Brain microvascular endothelial cell (primary cell): ENCODE data around the gene NEDD4.
A peak's percentile ranks its signal among the peaks of the same experiment; 100 is the strongest.
"Not testable (repeated sequence)": the region's sequence is repeated elsewhere in the genome, so short reads cannot be mapped to it uniquely, and the experiment has no call there.

ENCODE experiments used
- DNase-seq: peaks from one replicate; pipeline ENCODE4 v3.0.0-alpha.2; 2020
- H3K27ac ChIP-seq: fragments of 250-450 bp; sonication (Bioruptor Pico); 2 replicates; pipeline ENCODE4 v1.5.1; 2020; ENCODE audit warnings: mild to moderate bottlenecking, moderate library complexity
- H3K27me3 ChIP-seq: fragments of 250-450 bp; sonication (Bioruptor Pico); replicated peaks from 2 replicates; pipeline ENCODE4 v1.5.1; 2020; ENCODE audit warnings: mild to moderate bottlenecking
- H3K36me3 ChIP-seq: fragments of 250-450 bp; sonication (Bioruptor Pico); replicated peaks from 2 replicates; pipeline ENCODE4 v1.5.1; 2020; ENCODE audit warnings: mild to moderate bottlenecking
- H3K4me3 ChIP-seq: 2 replicates; pipeline ENCODE4 v1.5.1; 2011; ENCODE audit warnings: low read depth, mild to moderate bottlenecking, control low read depth, low read length, moderate library complexity
- in situ Hi-C: cut with HindIII; loops from 2 replicates; pipeline ENCODE4 v1.10.0; 2017; ENCODE audit warnings: low sequenced_read_pairs, low pct_ligation_motif_present
- TF ChIP-seq, protein P1 (sequence below): IDR thresholded peaks from 2 replicates; pipeline ENCODE4 v1.5.1; 2011; ENCODE audit warnings: low read depth, mild to moderate bottlenecking, moderate library complexity, low read length, control low read depth, inconsistent platforms; ENCODE audit errors: missing control alignments

The NEDD4 gene

DNA sequence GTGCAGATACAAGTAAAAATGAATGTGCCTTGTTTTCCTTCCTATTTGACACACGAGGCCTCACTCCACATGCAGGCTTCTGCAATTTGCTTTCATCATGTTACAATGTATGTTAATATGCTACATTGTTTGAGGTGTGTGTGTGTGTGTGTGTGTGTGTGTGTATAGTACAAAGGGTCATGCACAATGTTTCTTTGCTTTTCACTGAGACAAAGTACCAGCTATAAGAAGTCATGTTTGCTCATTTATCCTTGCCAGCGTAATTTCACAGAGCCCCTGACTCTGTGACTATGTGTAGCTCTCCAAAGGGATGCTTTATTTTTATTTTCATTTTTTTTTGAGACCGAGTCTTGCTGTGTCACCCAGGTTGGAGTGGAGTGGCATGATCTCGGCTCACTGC, 38.0 kb upstream of the NEDD4 start:
- Histone ChIP-seq H3K27ac (no peak overlapping the region), H3K27me3 (no peaks in the 10 kb centered on the region), H3K36me3 (no peaks in the 10 kb centered on the region), H3K4me3 (no peak overlapping the region)
- TF ChIP-seq, protein P1, sequence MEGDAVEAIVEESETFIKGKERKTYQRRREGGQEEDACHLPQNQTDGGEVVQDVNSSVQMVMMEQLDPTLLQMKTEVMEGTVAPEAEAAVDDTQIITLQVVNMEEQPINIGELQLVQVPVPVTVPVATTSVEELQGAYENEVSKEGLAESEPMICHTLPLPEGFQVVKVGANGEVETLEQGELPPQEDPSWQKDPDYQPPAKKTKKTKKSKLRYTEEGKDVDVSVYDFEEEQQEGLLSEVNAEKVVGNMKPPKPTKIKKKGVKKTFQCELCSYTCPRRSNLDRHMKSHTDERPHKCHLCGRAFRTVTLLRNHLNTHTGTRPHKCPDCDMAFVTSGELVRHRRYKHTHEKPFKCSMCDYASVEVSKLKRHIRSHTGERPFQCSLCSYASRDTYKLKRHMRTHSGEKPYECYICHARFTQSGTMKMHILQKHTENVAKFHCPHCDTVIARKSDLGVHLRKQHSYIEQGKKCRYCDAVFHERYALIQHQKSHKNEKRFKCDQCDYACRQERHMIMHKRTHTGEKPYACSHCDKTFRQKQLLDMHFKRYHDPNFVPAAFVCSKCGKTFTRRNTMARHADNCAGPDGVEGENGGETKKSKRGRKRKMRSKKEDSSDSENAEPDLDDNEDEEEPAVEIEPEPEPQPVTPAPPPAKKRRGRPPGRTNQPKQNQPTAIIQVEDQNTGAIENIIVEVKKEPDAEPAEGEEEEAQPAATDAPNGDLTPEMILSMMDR = no peak
- in situ Hi-C loops = no loop called here
- DNase-seq = no peak

DNA sequence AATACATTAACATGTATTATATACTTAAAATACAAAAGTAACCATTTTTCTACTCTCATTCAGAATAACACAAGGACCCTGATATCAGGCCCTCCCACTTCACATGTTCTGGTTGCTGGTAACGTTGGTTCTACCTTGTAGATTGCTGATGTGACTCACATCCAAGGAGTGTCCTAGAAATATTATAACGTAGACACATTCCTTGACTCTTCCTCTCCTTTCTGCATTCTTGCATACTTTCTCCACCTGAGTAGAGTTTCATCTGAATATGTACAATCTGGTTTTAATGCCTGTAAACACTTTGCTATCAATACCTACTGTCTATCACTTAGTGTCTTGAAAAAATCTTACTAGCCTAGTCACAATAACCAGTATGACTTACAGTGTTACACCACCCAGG, 35.0 kb upstream of the NEDD4 start:
- TF ChIP-seq, protein P1 = no peak
- Histone ChIP-seq H3K36me3 (no peaks in the 10 kb centered on the region), H3K27ac (no peak overlapping the region), H3K4me3 (no peak overlapping the region), H3K27me3 (no peaks in the 10 kb centered on the region)
- in situ Hi-C loops = no loop called here
- no peak for DNase-seq

GRCh38 chr15:56023160-56023559, 29.7 kb upstream of the NEDD4 start:
- H3K27ac ChIP-seq, H3K36me3 ChIP-seq, H3K4me3 ChIP-seq, H3K27me3 ChIP-seq, DNase-seq, in situ Hi-C loops: not testable (repeated sequence)

DNA sequence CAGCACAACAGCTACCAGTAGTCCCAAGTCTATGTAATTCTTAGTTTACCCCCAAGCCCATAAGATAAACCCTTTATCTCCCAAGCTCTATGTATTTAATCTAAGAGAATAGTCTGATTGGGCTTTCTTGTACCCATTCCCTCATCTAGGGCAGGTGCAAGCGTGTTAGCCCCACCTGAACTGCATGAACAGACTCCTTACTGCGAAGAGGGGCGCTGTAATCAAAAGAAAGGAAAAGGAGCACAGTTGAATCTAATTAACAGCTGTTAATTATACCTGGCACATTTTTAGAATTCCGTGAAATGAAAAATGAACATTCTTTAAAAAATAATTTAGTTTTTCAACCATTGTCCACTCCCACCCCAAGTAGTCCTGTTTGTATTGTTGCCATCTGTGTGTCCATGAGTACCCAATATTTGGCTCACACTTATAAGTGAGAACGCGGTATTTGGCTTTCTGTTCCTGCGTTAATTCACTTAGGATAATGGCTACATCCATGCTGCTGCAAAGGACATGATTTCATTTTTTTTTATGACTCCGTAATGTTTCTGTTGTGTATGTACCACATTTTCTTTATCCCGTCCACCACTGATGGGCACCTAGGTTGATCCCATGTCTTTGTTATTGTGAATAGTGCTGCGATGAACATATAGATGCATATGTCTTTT, 26.5 kb upstream of the NEDD4 start:
- Histone ChIP-seq H3K4me3 (no peak overlapping the region), H3K27me3 (no peaks in the 10 kb centered on the region), H3K27ac (no peak overlapping the region), H3K36me3 (no peaks in the 10 kb centered on the region)
- TF ChIP-seq, protein P1 = no peak
- no peak for DNase-seq
- in situ Hi-C loops = no loop called here

- no peaks in the 10 kb centered on the region for H3K27me3 ChIP-seq
- no peaks in the 10 kb centered on the region for H3K36me3 ChIP-seq
- in situ Hi-C loops = no loop called here
- no peak for DNase-seq
- H3K4me3 ChIP-seq = no peak overlapping the region
- H3K27ac ChIP-seq = no peak overlapping the region
- TF ChIP-seq, protein P1 = no peak
These were observed 25.8 kb upstream of the NEDD4 start for GRCh38 chr15:56019060-56019793.

DNA sequence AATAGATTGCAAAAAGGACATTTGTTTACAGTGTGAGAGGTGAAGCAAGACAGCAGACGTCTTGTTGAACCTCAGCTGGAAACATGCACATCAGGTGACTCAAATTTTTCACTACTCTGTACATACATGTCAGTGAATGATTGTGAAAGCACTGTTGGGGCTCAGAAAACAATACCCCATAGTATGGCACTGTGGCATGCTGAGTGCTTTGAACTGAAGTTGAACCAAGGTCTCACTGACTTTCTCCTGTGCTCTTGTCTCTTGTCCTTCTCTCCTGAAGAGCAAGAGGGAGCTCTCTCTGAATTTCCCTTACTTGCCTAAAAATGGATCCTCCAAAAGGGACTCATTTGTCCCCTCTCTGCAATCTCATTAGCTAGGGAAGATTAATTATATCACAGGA, 24.5 kb upstream of the NEDD4 start:
- in situ Hi-C loops = no loop called here
- no peak overlapping the region for H3K27ac ChIP-seq
- TF ChIP-seq, protein P1 = peak; percentile 21
- no peaks in the 10 kb centered on the region for H3K27me3 ChIP-seq
- H3K36me3 ChIP-seq = no peaks in the 10 kb centered on the region
- H3K4me3 ChIP-seq = no peak overlapping the region
- no peak for DNase-seq
